Lower leg skin (tissue), 3 donors: Measurements from ENCODE around the gene RPRD1A.

Experiments used
- CTCF ChIP-seq, 3 donors: fragments of 450-650 bp; IDR thresholded peaks; one replicate each; pipeline ENCODE4 v1.5.1; 2016; ENCODE audit warnings: antibody characterized with exemption in 3 of 3, mild to moderate bottlenecking in 3 of 3, moderate library complexity in 2 of 3
- POLR2A ChIP-seq, 2 donors: fragments of 450-650 bp; IDR thresholded peaks; one replicate each; pipeline ENCODE4 v1.6.1; 2016 to 2017; ENCODE audit warnings: antibody characterized with exemption in 2 of 2, mild to moderate bottlenecking in 1 of 2, moderate library complexity in 1 of 2

- TF ChIP-seq POLR2A (IDR thresholded peaks at IDR 0.05), result no peak
- TF ChIP-seq CTCF (IDR thresholded peaks at IDR 0.05), result no peak
Measured at GRCh38 chr18:36034299-36034895, 33.0 kb downstream of the RPRD1A start.
